Non-pigmented ciliary epithelial cell (primary cell): ENCODE results near the gene DMBT1.

Source experiments
- DNase-seq: peaks from one replicate; pipeline ENCODE4 v3.0.0-alpha.2; 2010; ENCODE audit warnings: low read depth

DMBT1 gene

DNA sequence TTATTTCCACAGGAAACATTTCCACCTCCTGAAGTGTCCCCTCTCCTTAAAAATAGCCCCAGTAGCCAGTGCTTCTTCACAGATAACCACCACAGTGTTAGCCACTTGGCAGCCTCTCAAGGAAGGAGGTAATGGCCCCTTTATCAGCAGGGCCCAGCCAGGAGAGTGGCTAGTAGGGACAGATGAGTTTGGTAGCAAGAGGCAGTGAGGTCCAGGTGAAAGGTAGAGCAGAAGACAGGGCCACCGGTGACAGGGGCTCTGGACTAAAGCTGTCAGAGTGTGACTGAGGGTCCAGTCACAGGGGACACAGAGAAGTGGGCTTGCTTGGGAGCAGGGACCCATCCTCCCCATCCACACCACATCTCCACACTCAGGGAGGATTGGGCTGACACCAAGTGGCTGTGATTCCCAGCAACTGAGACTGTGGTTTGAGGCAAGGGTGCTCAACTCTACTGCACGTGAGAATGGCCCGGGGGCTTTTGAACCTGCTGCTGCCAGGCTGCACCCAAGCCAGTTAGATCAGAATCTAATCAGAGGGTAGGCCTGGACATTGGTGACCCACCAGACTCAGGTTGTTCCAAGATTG is 86.9 kb downstream of the DMBT1 start:
- DNase-seq = no peak

GRCh38 chr10:122648599-122649428 is 88.3 kb downstream of the DMBT1 start:
- DNase-seq = no peak

DNA sequence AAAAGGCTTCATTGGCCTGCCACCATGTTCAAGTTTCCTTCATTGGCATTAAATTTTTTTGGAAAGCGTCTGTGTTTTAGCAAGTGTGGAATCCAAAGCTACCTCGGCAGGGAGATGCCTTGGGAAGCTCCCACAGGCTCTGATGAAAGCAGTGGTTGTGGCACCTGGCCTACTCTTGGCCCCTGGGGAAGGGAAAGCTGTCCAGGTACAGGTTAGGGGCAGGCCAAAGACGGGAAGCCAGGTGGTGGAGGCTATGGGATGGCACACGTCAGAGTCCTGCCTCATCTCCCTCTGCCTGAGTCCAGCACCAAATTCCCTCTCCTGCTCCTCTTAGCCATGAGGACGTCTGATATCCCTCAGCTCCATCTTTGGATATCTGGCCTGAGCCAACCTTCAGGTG is 89.3 kb downstream of the DMBT1 start:
- DNase-seq = no peak

- DNase-seq = no peak
These were observed 89.8 kb downstream of the DMBT1 start for GRCh38 chr10:122650331-122650730.

DNA sequence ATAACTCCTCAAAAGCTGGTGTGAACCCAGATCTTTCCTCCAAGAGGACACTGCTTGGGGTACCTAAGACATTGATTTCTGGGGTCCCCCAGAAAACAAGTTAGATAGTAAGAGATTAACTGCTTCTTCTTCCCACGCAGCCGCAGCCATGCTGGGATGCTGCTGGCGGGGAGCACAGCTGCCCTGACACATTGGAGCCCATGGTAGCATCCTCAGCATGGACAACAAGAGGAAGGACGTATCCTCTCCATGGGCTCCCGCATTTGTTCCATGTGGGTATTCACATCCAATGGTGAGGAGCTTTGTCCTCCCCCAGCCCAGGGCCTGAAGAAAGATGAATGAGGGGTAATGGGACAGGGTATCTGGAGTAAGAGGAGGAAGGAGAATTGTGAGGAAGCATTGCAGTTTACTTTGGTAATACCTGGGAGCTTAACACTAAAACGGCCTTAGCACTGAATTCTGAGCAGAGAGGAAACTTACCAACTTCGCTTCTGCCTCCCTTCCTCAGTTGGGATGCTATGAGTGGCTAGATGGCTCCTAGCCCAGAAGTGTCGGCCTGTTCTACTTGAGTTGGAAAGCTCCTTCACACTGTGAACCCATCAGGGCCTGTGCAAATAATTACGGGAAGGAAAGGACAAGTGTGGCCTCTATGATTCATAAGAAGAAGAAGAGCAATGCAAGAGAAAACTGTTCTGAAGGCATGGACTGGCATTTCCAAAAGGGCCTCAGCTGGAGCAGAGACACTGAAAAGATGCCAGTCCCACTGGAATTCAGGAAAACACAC is 95.2 kb downstream of the DMBT1 start:
- no peak for DNase-seq

DNA sequence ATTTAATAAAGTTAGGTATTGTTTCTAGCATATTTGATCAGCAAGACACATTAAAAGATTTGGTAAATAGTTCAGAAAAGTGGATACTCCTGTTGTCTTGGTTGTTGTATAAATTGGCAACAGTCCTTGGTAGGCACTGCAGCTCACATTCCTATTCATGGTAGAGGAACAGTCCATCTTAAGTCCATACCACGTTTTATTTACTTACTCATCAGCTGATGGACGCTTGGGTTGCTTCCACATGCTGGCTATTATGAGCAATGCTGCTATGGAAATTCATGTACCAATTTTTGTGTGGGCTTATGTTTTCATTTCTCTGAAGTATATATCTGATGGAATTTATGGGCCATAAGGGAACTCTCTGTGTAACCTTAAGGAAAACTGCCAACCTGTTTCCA is 95.8 kb downstream of the DMBT1 start:
- no peak for DNase-seq

DNA sequence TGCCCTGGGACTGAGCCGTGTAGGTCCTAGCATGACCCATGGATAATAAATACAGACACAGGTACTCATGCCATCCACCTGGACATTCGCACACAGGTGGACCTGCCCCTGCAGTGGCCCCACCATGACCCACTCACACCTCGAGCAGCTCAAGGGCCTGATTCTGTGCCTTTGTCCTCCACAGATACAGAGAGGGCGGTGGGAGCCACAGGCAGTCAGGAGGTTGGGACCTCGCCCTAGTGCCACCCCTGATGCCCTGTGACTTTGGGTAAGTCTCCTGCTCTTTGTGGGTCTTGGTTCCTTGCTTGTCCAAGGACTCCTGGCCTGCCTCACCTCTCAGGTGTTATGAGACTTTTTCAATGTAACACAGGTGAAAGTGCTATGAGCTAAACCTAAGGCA is 96.2 kb downstream of the DMBT1 start:
- DNase-seq = no peak

GRCh38 chr10:122657255-122657654 is 96.7 kb downstream of the DMBT1 start:
- DNase-seq = no peak

DNA sequence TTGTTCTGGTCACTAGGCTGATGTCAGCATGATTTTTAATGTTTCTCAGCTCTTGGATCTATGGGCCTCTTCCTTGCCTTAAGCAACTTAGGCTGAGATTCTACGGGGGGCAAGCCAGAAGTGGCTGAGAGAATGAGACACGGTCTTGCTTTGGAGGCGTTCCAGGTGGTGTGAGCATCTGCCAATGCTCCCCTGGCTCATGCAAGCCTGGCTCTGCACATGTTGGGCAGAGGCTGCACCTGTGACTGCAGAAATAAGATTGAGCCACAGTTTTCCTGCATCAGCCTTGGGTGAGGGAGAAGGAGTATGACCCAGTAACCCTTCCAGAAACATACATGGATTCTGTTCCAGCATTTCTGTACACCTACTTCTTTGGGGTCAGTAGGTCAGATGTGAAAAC is 97.2 kb downstream of the DMBT1 start:
- DNase-seq = no peak

GRCh38 chr10:122658356-122659049 is 97.9 kb downstream of the DMBT1 start:
- DNase-seq = no peak

DNA sequence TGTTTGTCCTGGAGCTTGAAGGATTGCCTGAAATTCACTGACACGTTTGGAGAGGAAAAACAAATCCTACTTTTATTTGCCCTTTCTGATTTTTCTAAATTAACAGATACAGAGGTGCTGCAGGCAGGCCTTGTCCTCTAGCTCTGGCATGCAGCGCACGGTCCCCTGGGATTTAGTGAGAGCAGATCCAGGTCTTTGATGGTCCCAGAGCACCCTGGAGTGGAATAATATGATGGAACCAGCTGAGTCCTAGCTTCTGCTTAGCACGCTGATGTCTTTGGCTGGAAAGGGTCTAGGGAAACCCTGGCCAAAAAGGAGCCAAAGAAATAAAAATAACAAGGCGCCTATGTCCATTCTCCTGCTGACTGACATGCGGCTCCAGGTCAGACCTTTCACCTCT is 98.6 kb downstream of the DMBT1 start:
- DNase-seq = no peak

DNA sequence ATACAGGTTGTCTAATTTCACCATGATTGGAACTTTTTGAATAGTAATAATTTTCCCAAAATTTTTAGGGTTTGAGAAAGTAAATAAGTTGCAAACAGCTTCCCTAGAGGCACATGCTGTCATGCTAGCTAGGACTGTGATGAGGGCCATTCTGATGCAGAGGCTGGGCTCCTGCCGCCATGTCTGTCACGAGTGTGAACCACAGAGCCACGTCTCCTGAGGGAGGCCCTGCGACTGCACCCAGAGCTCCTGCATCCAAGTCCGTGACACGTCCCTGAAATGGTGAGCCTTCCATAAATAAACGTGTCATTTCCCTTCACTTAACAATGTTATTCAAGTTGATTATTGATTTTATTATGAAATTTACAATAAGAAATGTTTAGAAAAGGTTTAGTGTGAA is 99.1 kb downstream of the DMBT1 start:
- no peak for DNase-seq

GRCh38 chr10:122660696-122661095 is 100.1 kb downstream of the DMBT1 start:
- DNase-seq = no peak

DNA sequence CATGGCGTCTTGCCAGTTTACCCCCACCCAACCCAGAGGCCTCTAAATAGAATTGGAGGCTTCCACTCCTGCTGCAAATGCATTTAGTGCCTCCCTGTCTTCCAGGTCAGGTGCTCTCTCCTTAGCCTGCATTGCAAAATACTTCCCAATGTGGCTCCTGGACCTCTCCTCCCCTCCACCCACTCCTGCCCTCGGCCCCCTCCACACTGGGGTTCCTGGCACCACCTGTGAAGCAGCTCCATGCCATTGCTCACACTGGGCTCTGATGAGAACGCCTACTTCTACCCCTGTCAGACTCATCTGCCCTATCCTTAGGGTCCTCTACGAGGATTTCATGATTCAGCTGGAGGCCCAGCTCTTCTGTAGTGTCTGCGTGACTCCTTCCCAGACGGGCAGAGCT is 101.7 kb downstream of the DMBT1 start:
- no peak for DNase-seq

GRCh38 chr10:122663516-122664130 is 103.1 kb downstream of the DMBT1 start:
- DNase-seq = no peak

DNA sequence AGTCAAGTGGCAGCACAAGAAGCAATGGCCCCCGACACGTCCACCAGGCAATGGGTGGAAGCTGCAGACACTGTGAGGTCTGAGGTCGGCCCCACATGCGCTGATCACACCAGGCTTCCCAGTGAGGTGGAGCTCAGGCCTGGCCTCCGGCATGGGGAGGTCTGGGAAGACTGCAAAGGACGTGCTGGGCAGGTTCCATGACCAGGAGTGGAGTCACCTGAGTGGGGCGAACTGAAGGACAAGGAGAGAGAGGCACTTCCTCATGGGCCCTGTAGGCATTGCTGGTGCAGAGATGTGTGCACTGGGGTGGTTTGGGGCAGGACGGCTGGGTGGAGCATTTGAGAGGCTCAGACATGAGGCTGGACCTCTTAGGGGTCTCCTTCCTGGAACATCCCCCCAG is 103.9 kb downstream of the DMBT1 start:
- no peak for DNase-seq

DNA sequence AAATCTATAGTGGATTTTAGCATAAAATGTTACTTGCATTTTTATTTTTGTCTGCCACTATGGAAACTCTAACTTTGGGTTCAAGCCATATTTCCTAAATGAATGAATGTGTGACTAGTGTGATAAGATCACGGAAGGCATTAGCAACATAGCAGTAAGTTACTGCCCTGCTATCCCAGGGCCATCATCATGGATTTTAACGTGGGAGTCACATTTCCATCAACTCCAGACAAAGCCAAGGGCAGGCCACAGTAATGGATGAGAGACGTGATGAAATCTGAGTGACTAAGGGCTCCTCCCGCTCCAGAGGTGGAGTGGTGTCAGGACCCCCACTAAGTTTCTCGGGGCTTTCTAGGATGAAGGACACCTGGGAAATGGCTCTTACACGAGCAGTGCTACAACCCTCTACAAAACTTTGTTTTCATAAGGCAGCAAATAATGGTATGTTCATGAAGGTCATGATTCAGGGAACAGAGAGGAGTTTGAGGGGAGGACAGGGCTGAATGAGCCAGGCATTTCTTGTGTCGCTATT is 104.8 kb downstream of the DMBT1 start:
- no peak for DNase-seq

GRCh38 chr10:122665946-122666345 is 105.4 kb downstream of the DMBT1 start:
- no peak for DNase-seq

DNA sequence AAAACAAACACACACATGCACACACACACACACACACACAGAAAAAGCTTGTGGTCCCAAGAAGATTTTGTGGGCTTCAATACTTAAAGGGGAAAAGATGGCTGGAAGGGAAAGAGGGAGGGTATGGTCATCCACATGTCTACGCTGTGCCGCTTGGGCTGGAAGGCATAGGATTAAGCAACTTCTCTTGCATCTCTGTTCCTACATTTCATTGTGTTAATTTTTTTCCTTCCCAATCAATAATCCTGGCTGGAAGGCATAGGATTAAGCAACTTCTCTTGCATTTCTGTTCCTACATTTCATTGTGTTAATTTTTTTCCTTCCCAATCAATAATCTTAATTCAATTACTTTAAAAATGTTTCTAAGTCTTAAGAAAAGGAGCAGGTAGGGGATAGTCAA is 108.5 kb downstream of the DMBT1 start:
- DNase-seq = no peak

- no peak for DNase-seq
These were observed 109.3 kb downstream of the DMBT1 start for GRCh38 chr10:122669842-122670241.

DNA sequence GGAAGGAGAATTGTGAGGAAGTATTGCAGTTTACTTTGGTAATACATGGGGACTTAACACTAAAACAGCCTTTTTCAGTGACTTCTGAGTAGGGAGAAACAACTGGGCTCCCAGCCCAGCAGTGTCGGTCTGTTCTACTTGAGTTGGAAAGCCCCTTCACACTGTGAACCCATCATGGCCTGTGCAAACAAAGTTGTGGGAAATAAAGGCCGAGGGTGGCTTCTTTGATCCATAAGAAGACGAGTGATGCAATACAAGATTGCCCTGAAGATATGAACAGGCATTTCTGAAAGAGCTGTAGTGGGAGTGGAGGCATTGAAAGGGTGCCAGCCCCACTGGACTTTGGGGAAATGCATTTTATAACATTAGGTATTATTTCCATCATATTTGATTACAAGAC is 110.8 kb downstream of the DMBT1 start:
- DNase-seq = no peak

GRCh38 chr10:122672655-122673054 is 112.1 kb downstream of the DMBT1 start:
- no peak for DNase-seq
